Uterus (tissue), 2 donors: ENCODE measurements around the gene DOK6.

Source experiments
- CTCF ChIP-seq, 4 experiments: fragments of 200-600 bp in 2 of 4; fragments of 450-650 bp in 2 of 4; sonication (generic) in 2 of 4; IDR thresholded peaks; one replicate each; pipeline ENCODE4 v1.5.1; 2016 to 2019; ENCODE audit warnings: antibody characterized with exemption in 4 of 4, mild to moderate bottlenecking in 2 of 4, moderate library complexity in 1 of 4
- POLR2A ChIP-seq, 2 donors: fragments of 450-650 bp; IDR thresholded peaks; one replicate each; pipeline ENCODE4 v1.6.1; 2016; ENCODE audit warnings: antibody characterized with exemption in 2 of 2, mild to moderate bottlenecking in 1 of 2, moderate library complexity in 1 of 2

- no peak for TF ChIP-seq CTCF (IDR thresholded peaks at IDR 0.05)
- TF ChIP-seq POLR2A (IDR thresholded peaks at IDR 0.05), result no peak
Observed at GRCh38 chr18:69365658-69366057, 35.0 kb upstream of the DOK6 start.
